Activated CD8-positive, alpha-beta memory T cell treated with anti-CD3 and anti-CD28 coated beads for 1 hour (primary cell): ENCODE results near the gene MDGA2.
"Not testable (repeated sequence)": the region's sequence is repeated elsewhere in the genome, so short reads cannot be mapped to it uniquely, and the experiment has no call there.

ENCODE experiments used
- DNase-seq, 2 donors: peaks; one replicate each; pipeline ENCODE4 v3.0.0-alpha.2; 2020; ENCODE audit warnings: low read depth in 1 of 2; ENCODE audit errors: extremely low read depth in 1 of 2

Gene MDGA2

GRCh38 chr14:47346849-47347248 lies 328.6 kb downstream of the MDGA2 start:
- DNase-seq = no peak

DNA sequence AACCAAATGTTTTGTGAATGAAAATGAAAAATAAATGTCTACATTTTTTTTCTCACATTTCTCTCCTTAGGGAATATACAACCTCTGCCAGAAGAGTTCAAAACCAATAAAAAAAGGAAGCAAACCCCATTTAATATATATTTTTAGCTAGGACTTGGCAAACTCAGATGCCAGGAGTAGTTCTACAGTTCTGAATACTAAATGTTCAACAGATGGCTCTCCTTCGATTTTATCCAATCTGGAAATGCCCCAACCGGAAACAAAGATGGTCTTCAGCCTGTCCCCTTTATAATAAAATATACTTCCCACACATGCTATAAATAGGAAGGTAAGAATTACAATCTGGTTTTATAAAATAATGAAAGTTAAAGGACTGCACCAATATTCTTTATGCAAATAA lies 330.4 kb downstream of the MDGA2 start:
- DNase-seq = no peak

DNA sequence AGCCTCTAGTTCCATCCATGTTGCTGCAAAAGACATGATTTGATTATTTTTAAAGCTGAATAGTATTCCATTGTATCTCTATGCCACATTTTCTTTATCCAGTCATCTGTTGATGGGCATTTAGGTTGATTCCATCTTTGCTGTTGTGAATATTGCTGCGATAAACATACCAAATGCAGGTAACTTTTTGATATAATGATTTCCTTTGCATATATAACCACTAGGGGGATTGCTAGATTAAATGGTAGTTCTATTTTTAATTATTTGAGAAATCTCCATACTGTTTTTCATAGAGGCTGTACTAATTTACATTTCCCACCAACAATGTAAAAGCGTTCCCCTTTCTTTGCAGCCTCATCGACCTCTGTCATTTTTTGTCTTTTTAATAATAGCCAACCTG lies 342.5 kb downstream of the MDGA2 start:
- DNase-seq = no peak

DNA sequence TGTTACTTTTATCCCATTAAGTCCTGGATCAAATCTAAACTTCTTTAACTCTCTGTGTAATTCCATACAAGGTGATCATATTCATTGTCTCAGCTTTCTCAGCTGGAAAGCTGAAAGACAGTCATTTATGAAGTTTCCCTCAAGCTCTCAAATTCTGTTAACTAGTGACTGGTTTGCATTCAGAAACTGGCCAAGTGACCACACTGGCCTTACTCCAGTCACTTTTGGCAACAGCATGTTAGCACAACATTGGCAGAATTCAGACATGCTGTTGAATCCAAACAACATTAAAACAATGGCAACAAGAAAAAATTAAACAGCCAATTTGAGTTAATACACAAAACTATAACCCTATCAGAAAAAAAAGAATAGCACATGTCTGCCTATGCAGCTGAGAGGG lies 343.3 kb downstream of the MDGA2 start:
- no peak for DNase-seq

GRCh38 chr14:47328376-47328775 lies 347.0 kb downstream of the MDGA2 start:
- no peak for DNase-seq

DNA sequence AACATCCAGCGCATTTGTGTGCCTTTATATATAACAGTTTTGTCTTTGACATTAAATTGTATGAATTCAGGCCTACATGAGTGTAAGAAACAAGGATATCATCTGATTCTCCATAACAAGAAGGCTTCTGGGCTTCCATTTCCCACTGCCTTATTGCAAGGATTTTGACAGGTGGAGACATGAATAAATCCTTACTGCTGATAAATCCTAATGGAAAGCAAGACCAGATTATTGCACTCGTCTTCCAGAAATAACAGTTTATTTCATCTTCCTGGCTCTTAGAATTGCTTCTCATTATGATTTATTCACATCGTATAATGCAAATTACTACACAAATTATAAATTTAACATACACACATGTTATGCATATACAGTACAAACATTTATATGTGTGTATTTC lies 348.1 kb downstream of the MDGA2 start:
- DNase-seq = no peak

DNA sequence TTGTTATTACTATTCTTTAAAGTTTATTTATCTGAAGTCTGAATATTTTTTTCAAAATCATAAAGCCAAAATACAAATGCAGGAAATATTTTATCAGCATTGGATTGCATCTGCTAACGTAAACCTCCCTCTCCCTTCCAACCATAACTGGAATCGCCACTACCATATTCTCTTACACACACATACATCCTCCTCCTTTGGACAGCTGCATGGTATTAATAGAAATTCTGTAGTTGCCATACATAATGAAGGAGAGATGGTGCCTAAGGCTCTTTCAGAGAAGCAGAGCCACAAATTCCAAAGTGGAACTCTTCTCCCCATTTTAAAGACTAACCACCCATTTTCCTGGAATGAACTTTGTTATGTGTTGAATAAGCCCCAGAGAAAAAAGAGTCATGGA lies 352.7 kb downstream of the MDGA2 start:
- no peak for DNase-seq

DNA sequence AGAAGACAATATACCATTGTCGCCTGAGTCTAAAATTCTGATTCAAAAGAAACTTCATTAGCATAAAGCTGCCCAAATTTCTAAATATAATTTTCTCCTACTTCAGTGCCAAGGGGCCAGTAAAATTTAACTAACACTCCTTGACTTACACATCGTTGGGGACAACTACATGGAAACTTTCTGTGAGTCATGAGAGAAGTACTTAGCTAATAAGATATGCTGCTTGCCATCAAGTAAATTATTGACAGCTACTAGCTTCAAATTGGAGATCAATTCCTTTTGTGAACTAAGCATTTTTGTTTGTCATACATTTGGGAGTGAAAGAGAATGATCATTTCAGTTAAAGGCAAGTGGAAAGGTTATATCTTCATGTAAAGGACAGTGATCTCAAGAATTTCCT lies 373.3 kb downstream of the MDGA2 start:
- no peak for DNase-seq

DNA sequence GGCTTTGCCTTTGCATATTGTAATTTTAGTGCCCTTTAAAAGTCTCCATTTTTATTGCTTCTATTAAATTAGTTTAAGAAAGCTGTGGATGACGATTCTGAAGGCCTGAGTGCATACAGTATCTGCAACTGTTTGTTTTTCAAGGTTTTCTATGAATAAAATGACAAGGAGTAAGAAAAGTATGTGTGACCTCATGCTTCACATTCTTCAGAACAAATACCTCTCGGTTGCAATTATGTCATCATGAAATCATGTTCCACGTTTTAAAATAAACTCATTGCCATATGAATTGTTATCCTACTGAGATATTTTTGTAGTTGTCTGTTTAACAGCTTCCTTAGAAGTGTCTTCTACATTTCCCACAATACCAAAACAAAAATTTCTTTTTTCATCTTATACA lies 374.6 kb downstream of the MDGA2 start:
- no peak for DNase-seq

GRCh38 chr14:47297374-47297773 lies 378.0 kb downstream of the MDGA2 start:
- DNase-seq = no peak

- DNase-seq = no peak
Measured at GRCh38 chr14:47284283-47284682, 391.1 kb downstream of the MDGA2 start.

DNA sequence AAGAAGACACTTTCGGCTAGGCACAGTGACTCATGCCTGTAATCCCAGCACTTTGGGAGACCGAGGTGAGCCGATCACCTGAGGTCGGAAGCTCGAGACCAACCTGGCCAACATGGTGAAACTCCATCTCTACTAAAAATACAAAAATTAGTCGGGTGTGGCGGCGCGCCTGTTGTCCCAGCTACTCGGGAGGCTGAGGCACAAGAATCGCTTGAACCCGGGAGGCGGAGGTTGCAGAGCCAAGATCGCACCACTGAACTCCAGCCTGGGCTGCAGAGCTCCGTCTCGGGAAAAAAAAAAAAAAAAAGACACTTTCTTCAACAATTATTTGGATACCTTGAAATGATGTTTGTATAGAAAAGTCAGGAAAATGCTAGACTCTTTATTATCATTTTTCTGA lies 393.6 kb downstream of the MDGA2 start:
- DNase-seq = not testable (repeated sequence)

GRCh38 chr14:47278233-47278842 lies 397.1 kb downstream of the MDGA2 start:
- DNase-seq = no peak

DNA sequence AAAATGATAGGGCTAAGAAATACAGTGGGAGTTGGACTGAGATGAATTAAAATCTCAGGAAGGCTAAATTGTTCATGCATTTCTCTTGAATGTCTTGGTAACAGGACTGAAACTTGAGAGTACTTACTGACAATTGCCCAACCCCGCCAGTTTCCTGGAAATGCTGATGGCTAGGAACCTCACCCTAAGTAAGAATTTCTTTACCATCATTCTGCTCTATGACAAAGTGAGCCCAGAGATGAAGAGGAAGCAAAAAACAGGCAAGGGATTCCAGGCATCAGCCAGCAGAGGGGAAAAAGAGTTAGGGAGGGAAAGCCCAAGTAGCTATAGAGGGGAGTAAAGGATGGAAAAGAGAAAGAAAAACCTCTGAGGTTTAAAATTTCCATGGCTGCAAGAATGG lies 397.7 kb downstream of the MDGA2 start:
- DNase-seq = no peak

- no peak for DNase-seq
Measured at GRCh38 chr14:47276931-47277330, 398.5 kb downstream of the MDGA2 start.

GRCh38 chr14:47273939-47274338 lies 401.5 kb downstream of the MDGA2 start:
- DNase-seq = no peak

GRCh38 chr14:47270715-47271114 lies 404.7 kb downstream of the MDGA2 start:
- no peak for DNase-seq

DNA sequence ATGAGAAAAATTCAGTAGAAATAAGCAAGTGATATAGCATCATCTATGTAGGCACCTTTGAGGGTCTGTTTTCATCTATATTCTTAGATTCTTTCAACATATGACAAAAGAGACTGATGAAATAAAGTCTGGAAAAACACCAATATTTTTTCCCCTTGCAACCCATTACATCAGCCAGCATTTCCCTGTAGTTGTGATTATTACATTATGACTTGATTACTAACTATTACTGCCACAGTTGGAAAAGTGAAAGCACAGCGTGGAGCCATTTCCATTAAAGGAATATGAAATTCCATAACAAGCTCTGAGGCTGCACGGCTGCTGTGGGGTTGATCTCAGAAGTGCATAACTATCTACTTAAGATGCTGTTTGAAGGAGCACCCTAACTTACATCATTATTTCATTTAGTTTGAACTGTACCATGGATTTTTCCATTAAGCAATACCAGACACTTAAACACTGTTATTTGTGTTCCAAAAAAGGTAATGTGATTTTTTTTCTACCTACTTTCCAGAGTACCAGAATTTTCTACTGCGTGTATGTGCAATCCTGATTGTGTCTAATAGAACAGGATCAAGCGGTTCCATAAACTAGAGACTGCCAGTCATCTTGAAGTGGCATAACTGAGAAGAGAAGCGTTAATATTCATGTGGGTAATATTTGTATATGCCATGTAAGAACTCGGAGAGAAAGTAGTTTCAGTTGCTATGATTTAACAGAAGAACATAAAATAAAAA lies 405.5 kb downstream of the MDGA2 start:
- no peak for DNase-seq

- DNase-seq = no peak
Measured at GRCh38 chr14:47264842-47265241, 410.6 kb downstream of the MDGA2 start.

DNA sequence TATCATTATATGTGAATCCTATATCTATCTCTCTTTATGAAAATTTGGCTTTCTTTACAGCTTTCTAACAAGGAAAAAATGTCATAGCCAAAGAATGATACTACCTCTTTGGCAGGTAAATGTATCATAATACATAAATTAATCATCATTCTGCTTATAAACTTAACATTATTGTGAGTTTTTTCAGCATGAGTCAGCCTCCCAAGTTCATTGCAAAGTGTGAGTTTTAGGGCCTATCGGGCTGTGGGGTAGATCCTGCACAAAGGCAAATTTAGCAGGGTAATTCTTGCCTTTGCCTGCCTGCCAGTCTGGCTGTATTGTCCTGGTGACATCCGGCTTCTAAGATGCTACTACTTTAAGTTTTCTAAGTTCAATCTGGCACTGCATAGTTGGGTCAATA lies 412.6 kb downstream of the MDGA2 start:
- no peak for DNase-seq

DNA sequence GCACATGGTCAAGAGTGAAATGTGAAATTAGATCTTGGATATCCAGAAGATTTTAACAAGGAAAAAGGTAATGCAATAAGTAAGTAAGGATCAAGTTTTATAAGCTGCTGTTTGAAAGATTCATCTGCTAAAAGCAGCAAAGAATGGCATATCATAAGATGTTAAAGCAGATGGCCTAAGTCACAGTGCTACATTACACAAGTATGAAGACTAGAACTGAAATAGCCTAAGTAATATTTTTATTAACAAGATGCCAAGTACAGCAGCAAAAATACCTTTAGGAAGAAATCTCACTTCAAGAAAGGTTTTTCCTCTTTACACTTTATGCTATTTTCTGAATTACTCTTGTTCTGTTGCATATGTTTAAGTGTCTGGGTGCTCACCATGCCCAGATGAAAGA lies 414.1 kb downstream of the MDGA2 start:
- no peak for DNase-seq

DNA sequence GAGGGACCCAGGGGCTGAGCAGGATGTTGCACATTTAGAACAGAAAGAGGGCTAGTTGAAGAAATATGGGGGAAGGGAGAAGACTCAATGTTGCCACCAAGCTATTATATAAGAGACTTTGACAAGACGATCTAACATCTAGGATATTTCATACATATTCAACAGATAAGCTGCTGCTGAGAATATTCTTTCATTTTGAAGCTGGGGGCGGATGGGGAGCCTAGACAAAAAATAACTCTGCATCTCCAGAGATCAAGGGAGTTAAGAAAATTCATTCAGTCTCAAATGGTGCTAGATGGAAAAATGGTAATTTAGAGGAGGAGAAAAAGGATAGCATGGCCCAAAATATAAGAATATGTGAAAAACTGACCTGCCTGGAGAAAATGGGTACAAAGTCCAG lies 415.6 kb downstream of the MDGA2 start:
- DNase-seq = no peak

DNA sequence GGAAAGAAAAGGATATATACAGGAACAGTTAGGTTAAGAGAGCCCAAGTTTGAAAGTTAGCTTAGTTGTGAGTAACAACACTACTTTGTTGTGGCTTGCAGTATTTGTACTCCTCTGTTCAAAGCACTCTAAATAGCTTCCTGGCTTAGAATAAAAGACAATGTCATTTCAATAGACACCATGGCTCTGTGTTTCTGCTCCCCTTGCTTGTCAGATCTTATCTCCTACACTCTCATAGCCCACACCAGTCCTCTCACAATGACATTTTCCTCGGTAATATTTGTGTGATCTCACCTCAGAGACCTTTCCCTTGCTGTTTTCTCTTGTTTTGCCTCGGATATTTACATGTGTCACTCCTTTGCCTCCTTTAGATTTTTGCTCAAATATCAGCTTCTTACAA lies 418.4 kb downstream of the MDGA2 start:
- no peak for DNase-seq
